HCT116 (cell line): ENCODE data around the gene APBA2. TPM values are rescaled to one million over a fixed set of nuclear protein-coding genes. Genes with fewer than 3 reads are reported as not detected.

Experiments
- ATAC-seq: fragments of 200-7000 bp; cut with Tn5 transposase; 2 replicates; pipeline ENCODE4 v1.9.1; 2020; ENCODE audit warnings: mild to moderate bottlenecking, moderate library complexity
- BruUV-seq: library from RNA; stranded (reverse); fragments of 400-500 nt; replicated peaks from 2 replicates; lab custom pipeline; 2021; lab: Mats Ljungman, UMichigan
- CTCF ChIA-PET: fragments of 300-600 bp; sonication (Branson Sonifier 250); formaldehyde crosslinking; loops from one replicate; lab custom pipeline; 2021; ENCODE audit warnings: antibody characterized with exemption; lab: Charles Lee
- POLR2A ChIA-PET: fragments of 300-600, 350-600 bp; sonication (Branson Sonifier 250); formaldehyde crosslinking; loops from one replicate; lab custom pipeline; 2021; ENCODE audit warnings: antibody characterized with exemption; lab: Charles Lee
- RAD21 ChIA-PET, 2 experiments: fragments of 300-600 bp; sonication (Branson Sonifier 250); formaldehyde crosslinking; loops; one replicate each; lab custom pipeline; 2023; ENCODE audit warnings: low total read pairs in 2 of 2; ENCODE audit not compliant: uncharacterized antibody in 2 of 2, unreplicated experiment in 2 of 2, low non-redundant PET in 1 of 2; lab: Charles Lee
- DNase-seq: peaks from one replicate; pipeline ENCODE4 v3.0.0-alpha.2; 2010; ENCODE audit warnings: low read depth, low spot score
- H2AFZ ChIP-seq: fragments of 200-600 bp; shearing (Covaris generic), sonication (generic); 2 replicates; pipeline ENCODE4 v1.6.1; 2017; ENCODE audit warnings: low read depth, mixed run types, mixed read lengths, antibody characterized with exemption, low read length; ENCODE audit not compliant: poor library complexity, severe bottlenecking
- H3K27ac ChIP-seq: 2 replicates; pipeline ENCODE4 v1.5.1; 2012; ENCODE audit warnings: low read depth, low read length
- H3K27me3 ChIP-seq: fragments of 200-600 bp; sonication (generic); 2 replicates; pipeline ENCODE4 v1.6.1; 2016; ENCODE audit warnings: mixed run types, low read length, mixed read lengths; ENCODE audit not compliant: insufficient read depth
- H3K36me3 ChIP-seq, 2 experiments: fragments of 200-500 bp in 1 of 2; fragments of 200-600 bp in 1 of 2; sonication (Bioruptor generic) in 1 of 2; sonication (generic) in 1 of 2; 2 replicates each; pipeline versions ENCODE4 v1.5.1 to v1.6.1; 2014 to 2016; ENCODE audit warnings: low read length in 2 of 2, inconsistent platforms in 1 of 2, mixed read lengths in 1 of 2, mixed run types in 1 of 2; ENCODE audit not compliant: insufficient read depth in 2 of 2, control insufficient read depth in 1 of 2
- H3K4me1 ChIP-seq, 2 experiments: fragments of 200-600 bp in 1 of 2; sonication (generic) in 1 of 2; 2 replicates each; pipeline versions ENCODE4 v1.5.1 to v1.6.1; 2012 to 2017; ENCODE audit warnings: low read length in 2 of 2, inconsistent platforms in 1 of 2, mild to moderate bottlenecking in 1 of 2, mixed read lengths in 1 of 2, mixed run types in 1 of 2, moderate library complexity in 1 of 2; ENCODE audit not compliant: insufficient read depth in 2 of 2, control insufficient read depth in 1 of 2
- H3K4me2 ChIP-seq: fragments of 200-600 bp; sonication (generic); 2 replicates; pipeline ENCODE4 v1.6.1; 2017; ENCODE audit warnings: mixed run types, low read length, mixed read lengths
- H3K4me3 ChIP-seq, 2 experiments: fragments of 200-600 bp in 1 of 2; sonication (generic) in 1 of 2; replicated peaks in 1 of 2; 2 replicates each; pipeline ENCODE4 v1.5.1; 2011 to 2016; ENCODE audit warnings: low read length in 2 of 2, control low read depth in 1 of 2, low read depth in 1 of 2, mild to moderate bottlenecking in 1 of 2, mixed read lengths in 1 of 2, mixed run types in 1 of 2
- H3K79me2 ChIP-seq: fragments of 200-600 bp; sonication (generic); 2 replicates; pipeline ENCODE4 v1.6.1; 2017; ENCODE audit warnings: mild to moderate bottlenecking, mixed run types, low read length, moderate library complexity, mixed read lengths; ENCODE audit not compliant: insufficient read depth
- H3K9ac ChIP-seq: fragments of 200-600 bp; sonication (generic); 2 replicates; pipeline ENCODE4 v1.6.1; 2016; ENCODE audit warnings: low read length, mixed read lengths
- H3K9me2 ChIP-seq: fragments of 200-600 bp; sonication (generic), shearing (Covaris generic); 2 replicates; pipeline ENCODE4 v1.6.1; 2017; ENCODE audit warnings: mixed run types, mild to moderate bottlenecking, moderate library complexity; ENCODE audit not compliant: insufficient read depth
- H3K9me3 ChIP-seq, 2 experiments: fragments of 200-500 bp in 1 of 2; fragments of 200-600 bp in 1 of 2; sonication (Bioruptor generic) in 1 of 2; sonication (generic) in 1 of 2; 2 replicates each; pipeline ENCODE4 v1.6.1; 2014 to 2017; ENCODE audit warnings: low read length in 2 of 2, mixed read lengths in 2 of 2, inconsistent platforms in 1 of 2, low read depth in 1 of 2, mild to moderate bottlenecking in 1 of 2, mixed run types in 1 of 2, moderate library complexity in 1 of 2; ENCODE audit not compliant: control insufficient read depth in 1 of 2, insufficient read depth in 1 of 2
- H4K20me1 ChIP-seq: fragments of 200-600 bp; sonication (generic), shearing (Covaris generic); 2 replicates; pipeline ENCODE4 v1.6.1; 2017; ENCODE audit warnings: mixed run types, mild to moderate bottlenecking, moderate library complexity; ENCODE audit not compliant: insufficient read depth
- CEBPB ChIP-seq: IDR thresholded peaks from 2 replicates; pipeline ENCODE4 v1.6.1; 2012; ENCODE audit warnings: low read depth
- EZH2 ChIP-seq: fragments of 200-600 bp; sonication (generic); IDR thresholded peaks from 2 replicates; pipeline ENCODE4 v1.6.1; 2017; ENCODE audit warnings: antibody characterized with exemption, mixed run types
- JUND ChIP-seq: IDR thresholded peaks from 2 replicates; pipeline ENCODE4 v1.6.1; 2012
- POLR2A ChIP-seq: IDR thresholded peaks from 2 replicates; pipeline ENCODE4 v1.7.0; 2011; ENCODE audit warnings: borderline replicate concordance; ENCODE audit not compliant: insufficient read depth, insufficient read length; ENCODE audit errors: extremely low read depth
- POLR2AphosphoS5 ChIP-seq: IDR thresholded peaks from 2 replicates; pipeline ENCODE4 v1.6.1; 2011; ENCODE audit warnings: mild to moderate bottlenecking, low read depth, low read length, moderate library complexity
- SP1 ChIP-seq: IDR thresholded peaks from 2 replicates; pipeline ENCODE4 v1.6.1; 2012; ENCODE audit warnings: low read depth
- intact Hi-C: fragments of 100-400 bp; cut with micrococcal nuclease; formaldehyde crosslinking; loops from 2 replicates; pipeline ENCODE4 v1.10.0; 2022
- total RNA-seq: library from RNA; stranded (reverse); gene quantifications from one replicate; pipeline ENCODE4 v1.2.1, GENCODE V29; 2021; ENCODE audit not compliant: unreplicated experiment
- TF ChIP-seq, protein P1 (sequence below), 3 experiments: fragments of 200-600 bp in 1 of 3; sonication (generic) in 1 of 3; IDR thresholded peaks in 2 of 3; conservative IDR thresholded peaks in 1 of 3; 2 replicates each; pipeline ENCODE4 v1.5.1; 2012 to 2017; ENCODE audit warnings: low read depth in 2 of 3, low read length in 2 of 3, antibody characterized with exemption in 1 of 3, borderline replicate concordance in 1 of 3, control low read depth in 1 of 3, mild to moderate bottlenecking in 1 of 3, mixed read lengths in 1 of 3, mixed run types in 1 of 3, moderate library complexity in 1 of 3; ENCODE audit not compliant: insufficient read depth in 1 of 3

Gene APBA2
- total RNA-seq, 1 experiment from 2014 or later = 0.47 TPM

DNA sequence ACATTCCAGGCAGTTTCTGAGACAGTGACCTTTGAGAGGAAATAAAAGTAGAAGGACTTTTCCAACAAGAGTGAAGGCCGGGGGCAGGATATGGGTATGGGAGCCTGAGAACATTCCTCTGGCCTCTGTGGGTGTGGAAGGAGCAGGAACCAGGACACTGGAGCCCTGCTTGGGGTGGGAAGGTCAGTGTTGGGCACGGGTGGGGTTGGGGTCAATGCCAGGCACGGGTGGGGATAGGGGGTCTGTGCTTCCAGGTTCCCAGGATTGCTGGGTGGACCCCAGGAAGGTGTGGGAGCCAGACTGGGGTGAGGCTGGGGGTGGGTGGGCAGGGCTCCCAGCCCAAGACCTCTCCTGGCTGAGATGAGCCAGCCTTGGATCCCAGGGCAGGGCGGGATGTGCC is 220.3 kb downstream of the APBA2 start (continued):
- no peak for TF ChIP-seq POLR2AphosphoS5

DNA sequence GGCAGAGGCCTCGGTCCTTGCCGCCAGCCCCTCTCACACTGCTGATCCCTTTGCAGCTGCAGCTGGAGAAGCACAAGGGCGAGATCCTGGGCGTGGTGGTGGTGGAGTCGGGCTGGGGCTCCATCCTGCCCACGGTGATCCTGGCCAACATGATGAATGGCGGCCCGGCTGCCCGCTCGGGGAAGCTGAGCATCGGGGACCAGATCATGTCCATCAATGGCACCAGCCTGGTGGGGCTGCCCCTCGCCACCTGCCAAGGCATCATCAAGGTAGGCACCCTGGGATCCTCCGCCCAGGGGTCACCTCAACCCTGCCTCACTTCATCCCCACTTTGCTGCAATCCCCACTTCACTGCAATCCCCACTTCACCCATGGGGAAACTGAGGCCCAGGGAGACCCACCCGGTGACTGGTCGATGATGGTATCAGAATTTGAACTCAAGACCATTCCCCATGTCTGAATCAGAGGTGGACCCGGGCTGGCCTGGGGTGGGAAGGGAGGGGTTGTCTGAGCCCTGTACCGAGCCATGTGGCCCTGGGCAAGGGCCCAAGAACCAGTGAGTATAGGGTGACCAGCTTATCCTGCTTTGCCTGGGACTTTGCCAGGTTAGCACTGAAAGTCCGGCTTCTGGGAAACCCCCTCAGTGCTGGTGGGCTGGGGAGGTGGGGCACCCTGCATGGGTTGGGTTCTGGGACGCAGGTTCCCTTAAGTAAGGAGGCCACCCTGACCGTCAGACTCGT is 220.9 kb downstream of the APBA2 start:
- Histone ChIP-seq H4K20me1 (no peaks in the 10 kb centered on the region), H3K27me3 (peaks cover 11% of the 10 kb centered on the region; the same call in 1 of the 2 replicates), H3K9ac (no peak overlapping the region), H3K9me2 (no peaks in the 10 kb centered on the region), H3K79me2 (no peaks in the 10 kb centered on the region), H3K27ac (no peak overlapping the region), H3K4me2 (no peak overlapping the region), H3K36me3 (no peaks in the 10 kb centered on the region), H3K9me3 (no peaks in the 10 kb centered on the region), H3K4me3 (no peak overlapping the region), H2AFZ (no peak overlapping the region), H3K4me1 (peaks cover 0 to 3% of the 10 kb centered on the region in 2 experiments; a peak in 2 of 4 replicates)
- intact Hi-C loops = no loop called here
- ChIA-PET RAD21 (no interaction called here), POLR2A (no interaction called here), CTCF (no interaction called here)
- DNase-seq (no peak), ATAC-seq (no peak)
- no peak for TF ChIP-seq EZH2
- no peak for TF ChIP-seq JUND
- no peak for TF ChIP-seq POLR2A
- no peak for TF ChIP-seq SP1
- TF ChIP-seq CEBPB = no peak
- TF ChIP-seq, protein P1, sequence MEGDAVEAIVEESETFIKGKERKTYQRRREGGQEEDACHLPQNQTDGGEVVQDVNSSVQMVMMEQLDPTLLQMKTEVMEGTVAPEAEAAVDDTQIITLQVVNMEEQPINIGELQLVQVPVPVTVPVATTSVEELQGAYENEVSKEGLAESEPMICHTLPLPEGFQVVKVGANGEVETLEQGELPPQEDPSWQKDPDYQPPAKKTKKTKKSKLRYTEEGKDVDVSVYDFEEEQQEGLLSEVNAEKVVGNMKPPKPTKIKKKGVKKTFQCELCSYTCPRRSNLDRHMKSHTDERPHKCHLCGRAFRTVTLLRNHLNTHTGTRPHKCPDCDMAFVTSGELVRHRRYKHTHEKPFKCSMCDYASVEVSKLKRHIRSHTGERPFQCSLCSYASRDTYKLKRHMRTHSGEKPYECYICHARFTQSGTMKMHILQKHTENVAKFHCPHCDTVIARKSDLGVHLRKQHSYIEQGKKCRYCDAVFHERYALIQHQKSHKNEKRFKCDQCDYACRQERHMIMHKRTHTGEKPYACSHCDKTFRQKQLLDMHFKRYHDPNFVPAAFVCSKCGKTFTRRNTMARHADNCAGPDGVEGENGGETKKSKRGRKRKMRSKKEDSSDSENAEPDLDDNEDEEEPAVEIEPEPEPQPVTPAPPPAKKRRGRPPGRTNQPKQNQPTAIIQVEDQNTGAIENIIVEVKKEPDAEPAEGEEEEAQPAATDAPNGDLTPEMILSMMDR (IDR thresholded peaks at IDR 0.05 in 2 of 3, conservative IDR thresholded peaks at IDR 0.05 in 1 of 3; ENCODE audit: borderline replicate concordance in 1 of 3, insufficient read depth in 1 of 3, low read depth in 2 of 3, low read length in 2 of 3) = no peak
- BruUV-seq = no TSS peak
